Stimulated activated CD8-positive, alpha-beta memory T cell treated with anti-CD3 and anti-CD28 coated beads, Interleukin-12 subunit alpha, Interleukin-12 subunit beta, amount 100 ng/mL, for 4 hours (primary cell): ENCODE measurements around the gene GNA12.
"Not testable (repeated sequence)": the region's sequence is repeated elsewhere in the genome, so short reads cannot be mapped to it uniquely, and the experiment has no call there.

Source experiments
- DNase-seq: peaks from one replicate; pipeline ENCODE4 v3.0.0-alpha.2; 2020; ENCODE audit warnings: low read depth

Gene GNA12

GRCh38 chr7:2726316-2727018 lies 117.6 kb downstream of the GNA12 start:
- DNase-seq, result no peak

GRCh38 chr7:2725178-2726105 lies 118.7 kb downstream of the GNA12 start:
- DNase-seq, result no peak

GRCh38 chr7:2724453-2725177 lies 119.5 kb downstream of the GNA12 start:
- no peak for DNase-seq

- not testable (repeated sequence) for DNase-seq
Observed at GRCh38 chr7:2724036-2724435, 120.1 kb downstream of the GNA12 start.

- DNase-seq, result no peak
Observed at GRCh38 chr7:2723138-2723850, 120.8 kb downstream of the GNA12 start.

GRCh38 chr7:2722591-2722990 lies 121.5 kb downstream of the GNA12 start:
- DNase-seq, result no peak

- DNase-seq, result no peak
Observed at GRCh38 chr7:2721842-2722241, 122.3 kb downstream of the GNA12 start.

GRCh38 chr7:2720024-2720423 lies 124.1 kb downstream of the GNA12 start:
- no peak for DNase-seq

GRCh38 chr7:2719007-2719406 lies 125.1 kb downstream of the GNA12 start:
- peak; percentile 44 for DNase-seq

GRCh38 chr7:2718296-2718965 lies 125.7 kb downstream of the GNA12 start:
- no peak for DNase-seq

GRCh38 chr7:2717293-2718261 lies 126.5 kb downstream of the GNA12 start:
- no peak for DNase-seq

GRCh38 chr7:2716906-2717292 lies 127.2 kb downstream of the GNA12 start:
- DNase-seq, result no peak

- no peak for DNase-seq
Observed at GRCh38 chr7:2716488-2716887, 127.6 kb downstream of the GNA12 start.

- no peak for DNase-seq
Observed at GRCh38 chr7:2715341-2716231, 128.5 kb downstream of the GNA12 start.

GRCh38 chr7:2714636-2715035 lies 129.5 kb downstream of the GNA12 start:
- no peak for DNase-seq

- DNase-seq, result no peak
Observed at GRCh38 chr7:2713978-2714377, 130.1 kb downstream of the GNA12 start.

- DNase-seq, result no peak
Observed at GRCh38 chr7:2713370-2713769, 130.7 kb downstream of the GNA12 start.

GRCh38 chr7:2711895-2712675 lies 132.0 kb downstream of the GNA12 start:
- DNase-seq, result no peak
